Activated T-cell treated with anti-CD3 and anti-CD28 coated beads, Interleukin-2, amount 50 U/mL, for 1 hour (primary cell): ENCODE measurements around the gene CUX1.
"Not testable (repeated sequence)": the region's sequence is repeated elsewhere in the genome, so short reads cannot be mapped to it uniquely, and the experiment has no call there.

Source experiments
- DNase-seq: peaks from one replicate; pipeline ENCODE4 v3.0.0-alpha.2; 2020

Gene CUX1

DNA sequence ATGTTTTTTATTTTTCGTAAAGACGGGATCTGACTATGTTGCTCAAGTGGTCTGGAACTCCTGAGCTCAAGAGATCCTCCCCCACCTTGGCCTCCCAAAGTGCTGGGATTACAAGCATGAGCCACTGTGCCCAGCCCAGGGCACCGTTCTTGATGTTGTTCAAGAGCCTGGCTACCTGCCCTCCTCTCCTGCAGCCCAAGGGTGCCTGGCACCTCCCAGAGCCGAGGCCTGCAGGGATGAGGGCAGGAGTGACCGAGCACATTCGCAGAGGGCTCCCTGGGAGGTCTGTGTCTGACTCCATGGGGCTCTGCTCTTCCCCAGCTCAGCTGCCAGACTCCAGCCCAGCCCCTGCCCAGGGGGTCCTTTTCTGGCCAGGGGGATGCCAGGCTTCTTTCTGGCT, 484.6 kb downstream of the CUX1 start:
- DNase-seq, result no peak

GRCh38 chr7:102303669-102304422, 486.4 kb downstream of the CUX1 start:
- no peak for DNase-seq

DNA sequence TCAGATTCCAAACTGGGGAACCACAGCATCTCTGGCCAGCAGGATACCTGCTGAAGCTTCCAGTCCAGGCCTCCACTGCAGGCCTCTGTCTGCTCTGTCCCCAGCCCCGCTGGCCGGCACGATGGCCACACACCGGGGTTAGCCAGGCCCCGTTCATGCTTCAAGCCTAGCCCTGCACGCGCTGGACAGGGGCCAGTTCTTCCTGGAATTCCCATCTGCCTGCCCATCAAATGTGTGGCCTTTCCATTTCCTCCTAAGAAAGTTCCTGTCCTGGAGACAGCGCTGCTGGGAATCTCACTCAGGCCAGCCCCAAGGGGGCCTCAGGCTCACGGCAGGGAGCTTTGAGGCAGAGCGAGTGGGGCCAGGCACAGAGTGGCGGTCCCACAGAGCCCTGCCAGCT, 487.2 kb downstream of the CUX1 start:
- no peak for DNase-seq

DNA sequence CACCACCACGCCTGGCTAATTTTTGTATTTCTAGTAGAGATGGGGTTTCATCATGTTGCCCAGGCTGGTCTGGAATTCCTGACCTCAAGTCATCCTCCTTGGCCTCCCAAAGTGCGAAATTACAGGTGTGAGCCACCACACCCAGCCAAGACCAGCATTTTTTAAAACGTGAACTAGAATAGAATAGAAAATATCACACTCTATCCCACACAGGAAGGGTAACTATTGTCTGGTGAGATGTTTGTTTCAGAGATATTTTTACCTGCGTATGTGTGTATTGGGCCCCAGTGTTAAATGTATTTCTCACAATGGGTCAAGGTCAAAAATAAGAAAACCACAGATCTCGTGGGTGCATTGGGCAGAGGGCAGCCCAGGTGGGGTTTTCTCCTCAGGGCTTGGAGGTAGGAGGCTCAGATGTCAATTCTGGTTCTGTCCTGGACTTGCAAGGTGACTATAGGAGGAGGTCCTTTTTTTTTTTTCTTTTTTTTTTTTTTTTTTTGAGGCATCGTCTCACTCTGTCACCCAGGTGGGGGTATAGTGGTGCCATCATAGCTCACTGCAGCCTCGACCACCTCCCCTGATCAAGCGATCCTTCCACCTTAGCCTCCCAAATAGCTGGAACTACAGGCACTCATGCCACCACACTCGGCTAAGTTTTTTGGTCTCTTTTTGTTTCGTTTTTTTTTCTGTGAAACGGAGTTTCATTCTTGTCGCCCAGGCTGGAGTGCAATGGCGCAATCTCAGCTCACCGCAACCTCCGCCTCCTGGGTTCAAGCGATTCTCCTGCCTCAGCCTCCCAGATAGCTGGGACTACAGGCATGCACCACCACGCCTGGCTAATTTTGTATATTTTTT, 488.2 kb downstream of the CUX1 start:
- DNase-seq, result no peak

GRCh38 chr7:102306916-102307677, 489.7 kb downstream of the CUX1 start:
- DNase-seq, result no peak

- no peak for DNase-seq
Observed at GRCh38 chr7:102310414-102310815, 493.0 kb downstream of the CUX1 start.

DNA sequence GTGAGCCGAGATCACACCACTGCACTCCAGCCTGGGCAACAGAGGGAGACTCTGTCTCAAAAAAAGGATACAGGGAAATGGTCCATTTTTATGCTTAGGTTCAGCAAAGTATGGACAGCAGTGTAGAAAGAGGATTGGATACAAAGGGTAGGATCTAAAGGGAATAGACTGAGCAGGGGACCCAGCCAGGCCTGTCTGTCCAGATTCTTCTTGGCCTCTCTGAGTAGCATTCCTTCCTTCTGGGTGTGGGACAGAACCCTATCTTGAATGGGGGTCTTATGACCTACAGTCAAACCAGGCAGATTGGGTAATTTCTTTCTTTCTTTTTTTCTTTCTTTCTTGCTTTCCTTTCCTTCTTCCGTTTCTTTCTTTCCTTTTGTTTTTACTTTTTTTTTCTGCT, 494.9 kb downstream of the CUX1 start:
- DNase-seq, result no peak

DNA sequence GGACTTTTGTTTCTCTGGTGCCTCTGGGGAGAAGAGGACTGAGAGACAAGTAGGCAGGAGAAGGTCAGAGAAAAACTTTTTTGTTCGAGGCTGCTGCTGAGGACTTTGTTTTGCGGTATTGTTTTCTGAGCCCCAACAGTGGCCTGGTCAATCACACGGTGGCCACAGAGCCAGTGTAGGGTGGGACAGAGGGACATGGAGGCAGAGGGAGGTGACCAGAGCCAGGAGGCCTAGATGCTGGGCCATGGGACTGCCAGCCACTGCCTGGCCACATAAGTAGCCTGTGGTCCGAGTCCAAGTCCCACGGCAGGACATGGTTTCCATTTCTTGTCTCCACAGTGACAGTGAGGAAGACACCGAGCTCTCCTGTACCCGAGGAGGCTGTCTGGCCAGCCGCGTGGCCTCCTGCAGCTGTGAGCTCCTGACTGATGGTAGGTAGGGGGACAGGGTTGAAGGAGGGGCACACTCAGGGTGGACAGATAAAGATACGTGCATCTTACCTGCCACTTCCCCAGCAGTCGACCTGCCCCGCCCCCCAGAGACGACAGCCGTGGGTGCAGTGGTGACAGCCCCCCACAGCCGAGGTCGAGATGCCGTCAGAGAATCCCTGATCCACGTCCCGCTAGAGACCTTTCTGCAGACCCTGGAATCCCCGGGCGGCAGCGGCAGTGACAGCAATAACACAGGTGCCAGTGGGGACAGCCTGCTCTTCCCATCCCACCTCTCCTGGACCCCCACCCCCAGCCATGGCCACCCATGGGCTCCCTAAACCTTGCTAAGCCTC, 496.8 kb downstream of the CUX1 start:
- DNase-seq, result no peak

DNA sequence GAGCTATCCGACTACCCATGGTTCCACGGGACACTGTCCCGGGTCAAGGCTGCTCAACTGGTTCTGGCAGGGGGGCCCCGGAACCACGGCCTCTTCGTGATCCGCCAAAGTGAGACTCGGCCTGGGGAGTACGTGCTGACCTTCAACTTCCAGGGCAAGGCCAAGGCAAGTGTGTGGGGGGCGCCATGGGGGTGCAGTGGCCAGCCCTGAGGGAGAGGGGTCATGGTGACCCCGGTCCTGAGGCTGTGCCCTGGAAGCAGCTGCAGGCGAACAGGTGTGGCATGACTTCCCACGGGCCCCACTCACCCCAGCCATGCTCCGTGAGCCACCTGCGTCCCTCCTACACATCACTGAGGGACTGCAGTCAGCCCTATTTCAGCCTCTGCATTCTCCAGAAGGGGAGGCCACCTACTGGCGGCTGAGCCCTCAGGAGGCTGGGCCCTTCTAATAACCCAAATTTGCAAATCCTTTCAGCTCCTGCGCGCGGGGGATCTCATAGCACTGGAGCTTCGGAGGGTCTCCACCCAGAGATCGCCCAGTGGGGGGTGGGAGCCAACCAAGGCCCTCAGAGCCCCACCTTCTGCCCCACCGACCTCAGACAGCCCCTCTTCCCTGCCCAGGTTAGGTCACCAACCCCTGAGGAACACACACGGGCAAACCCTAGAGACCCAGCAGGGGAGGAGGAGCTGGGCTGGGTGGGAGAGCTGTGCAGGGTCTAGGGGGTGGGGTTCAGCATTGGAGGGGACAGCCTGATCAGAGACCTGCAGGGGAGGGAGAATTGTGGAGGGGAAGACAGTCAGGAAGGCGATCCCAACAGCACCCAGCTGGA, 500.0 kb downstream of the CUX1 start:
- no peak for DNase-seq

GRCh38 chr7:102318482-102318971, 501.1 kb downstream of the CUX1 start:
- DNase-seq, result no peak

DNA sequence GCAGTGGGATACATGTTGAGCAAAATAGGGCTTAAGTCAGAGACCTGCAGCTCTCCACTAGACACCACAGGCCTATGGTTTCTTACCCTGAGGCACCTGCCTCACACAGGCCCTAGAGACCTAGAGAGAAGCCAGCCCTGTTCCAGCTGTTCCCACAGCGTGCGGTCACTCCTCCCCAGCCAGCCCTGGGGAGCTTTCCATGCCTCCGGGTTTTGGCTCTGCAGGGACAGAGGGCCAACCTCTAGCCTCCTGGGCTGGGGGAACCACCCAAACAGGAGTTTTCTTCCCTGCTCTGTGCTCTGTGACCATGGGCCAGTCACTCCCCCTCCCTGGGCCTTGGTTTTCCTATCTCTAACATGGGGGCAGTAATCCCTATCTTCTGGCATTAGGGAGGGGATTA, 502.2 kb downstream of the CUX1 start:
- no peak for DNase-seq

GRCh38 chr7:102320181-102320580, 502.8 kb downstream of the CUX1 start:
- no peak for DNase-seq

DNA sequence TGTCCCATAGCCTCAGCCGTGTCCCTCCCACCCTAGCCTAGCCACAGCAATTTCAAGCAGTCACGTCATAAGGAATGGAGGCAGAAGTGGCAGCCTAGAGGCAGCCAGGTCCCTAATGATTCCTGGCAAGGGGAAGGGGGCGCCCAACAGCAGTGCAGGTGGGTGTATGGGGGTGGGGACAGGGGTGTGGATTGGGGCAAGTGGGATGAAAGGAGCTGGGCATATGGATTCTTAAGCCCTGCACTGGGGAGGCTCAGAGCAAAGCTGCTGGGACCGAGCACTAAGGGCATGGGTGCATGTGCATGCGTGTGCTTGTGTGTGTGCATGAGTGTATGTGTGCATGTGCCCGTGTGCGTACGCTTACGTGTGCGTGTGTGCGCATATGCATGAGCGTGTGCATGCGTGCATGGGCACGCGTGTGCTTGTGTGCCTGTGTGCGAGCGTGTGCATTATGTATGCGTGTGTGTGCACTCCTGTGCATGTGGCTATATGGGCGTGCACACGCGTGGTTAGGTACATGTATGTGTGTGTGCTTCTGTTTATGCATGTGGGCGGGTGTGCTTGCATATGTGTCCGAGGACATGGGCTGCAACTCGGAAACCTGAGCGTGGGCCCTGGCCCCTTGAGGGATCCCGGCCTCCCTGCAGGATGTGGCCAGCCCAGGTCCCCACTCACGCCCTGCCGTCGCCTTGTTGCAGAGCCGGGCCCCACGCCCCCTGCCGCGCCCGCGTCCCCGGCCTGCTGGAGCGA, 503.4 kb downstream of the CUX1 start:
- no peak for DNase-seq

DNA sequence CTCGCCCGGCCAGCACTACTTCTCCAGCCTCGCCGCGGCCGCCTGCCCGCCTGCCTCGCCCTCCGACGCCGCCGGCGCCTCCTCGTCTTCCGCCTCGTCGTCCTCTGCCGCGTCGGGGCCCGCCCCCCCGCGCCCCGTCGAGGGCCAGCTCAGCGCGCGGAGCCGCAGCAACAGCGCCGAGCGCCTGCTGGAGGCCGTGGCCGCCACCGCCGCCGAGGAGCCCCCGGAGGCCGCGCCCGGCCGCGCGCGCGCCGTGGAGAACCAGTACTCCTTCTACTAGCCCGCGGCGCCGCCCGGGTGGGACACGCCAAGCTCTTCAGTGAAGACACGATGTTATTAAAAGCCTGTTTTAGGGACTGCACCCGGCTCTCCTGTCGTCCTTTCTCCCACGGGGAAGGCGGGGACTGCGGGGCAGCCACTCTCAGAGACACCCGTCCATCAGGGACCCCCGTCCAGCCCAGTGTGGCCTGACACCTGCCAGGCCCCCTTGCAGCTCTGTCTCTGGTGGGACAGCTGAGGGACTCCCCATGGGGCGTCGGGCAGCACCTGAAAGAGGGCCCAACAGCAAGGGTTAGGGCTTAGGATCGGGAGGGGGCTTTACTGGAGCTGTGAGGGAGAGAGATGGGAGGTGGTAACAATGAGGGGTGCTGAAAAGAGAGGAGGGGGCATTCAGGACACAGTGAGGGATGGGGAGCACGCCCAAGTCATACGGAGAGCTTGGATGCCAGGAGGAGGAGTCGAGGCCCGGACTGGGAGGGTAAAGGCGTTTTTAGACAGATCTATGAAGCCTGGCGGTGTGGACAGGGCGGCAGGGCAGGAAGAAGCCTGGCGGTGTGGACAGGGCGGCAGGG, 504.1 kb downstream of the CUX1 start:
- no peak for DNase-seq

DNA sequence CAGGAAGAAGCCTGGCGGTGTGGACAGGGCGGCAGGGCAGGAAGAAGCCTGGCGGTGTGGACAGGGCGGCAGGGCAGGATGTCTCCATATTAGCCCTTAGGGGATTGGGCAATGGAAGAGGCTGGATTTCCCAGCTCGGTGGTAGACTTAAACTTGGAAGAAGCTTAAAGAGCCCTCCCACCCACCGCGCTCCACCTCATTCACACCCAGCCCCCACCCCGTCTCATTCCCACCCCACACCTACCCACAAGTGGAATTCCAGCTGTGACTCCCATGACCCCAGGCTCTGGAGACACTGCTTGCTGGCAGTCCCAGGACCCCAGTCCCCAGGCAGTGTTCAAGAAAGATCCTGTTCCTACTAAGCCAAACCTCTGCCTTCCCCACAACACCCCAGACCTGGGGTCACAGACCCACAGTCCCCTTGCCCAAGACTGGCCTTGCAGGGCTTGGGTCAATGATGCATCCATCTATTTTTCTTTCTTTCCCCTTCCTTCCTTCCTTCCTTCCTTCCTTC, 504.8 kb downstream of the CUX1 start:
- no peak for DNase-seq

DNA sequence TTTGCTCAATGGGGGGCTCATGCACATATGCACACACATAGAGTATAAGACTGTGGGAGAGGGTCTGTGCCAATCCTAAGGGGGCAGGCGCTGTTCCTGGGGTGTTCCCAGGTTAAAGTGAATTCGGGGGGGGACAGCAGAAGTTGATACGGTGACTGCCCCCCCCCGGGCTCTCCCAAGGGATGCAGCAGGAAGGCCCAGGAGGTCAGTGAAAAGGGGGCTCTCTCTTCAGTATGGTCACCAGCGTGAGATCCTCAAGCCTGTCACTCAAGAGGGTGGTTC, 506.4 kb downstream of the CUX1 start:
- DNase-seq, result no peak

- not testable (repeated sequence) for DNase-seq
Observed at GRCh38 chr7:102325106-102325505, 507.7 kb downstream of the CUX1 start.

DNA sequence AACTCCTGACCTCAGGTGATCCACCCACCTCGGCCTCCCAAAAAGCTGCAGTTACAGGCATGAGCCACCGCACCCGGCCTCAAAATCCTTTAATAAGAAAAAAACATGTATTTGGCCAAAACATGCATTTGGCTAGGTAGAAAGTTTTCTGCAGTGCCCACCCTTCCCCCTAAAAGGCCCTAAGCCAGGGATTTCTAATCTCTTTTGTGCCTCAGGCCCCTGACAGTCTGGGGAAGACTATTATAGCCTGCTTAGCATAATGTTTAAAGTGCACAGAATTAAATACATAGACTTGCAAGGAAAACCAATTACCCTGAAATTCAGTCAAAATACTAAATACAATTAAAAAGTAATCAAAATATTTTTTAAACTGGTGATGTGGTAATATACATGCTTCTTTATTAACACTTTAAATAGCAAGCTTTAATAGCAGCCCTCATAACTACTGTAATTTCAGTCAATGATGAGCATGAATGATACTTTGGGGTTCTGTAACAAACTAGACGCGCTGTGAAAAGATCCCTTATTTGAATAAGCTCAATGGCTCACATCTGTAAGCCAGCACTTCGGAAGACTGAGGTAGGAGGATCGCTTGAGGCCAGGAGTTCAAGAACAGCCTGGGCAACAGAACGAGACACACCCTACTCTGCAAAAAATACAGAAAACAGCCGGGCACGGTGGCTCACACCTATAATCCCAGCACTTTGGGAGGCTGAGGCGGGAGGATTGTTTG, 508.9 kb downstream of the CUX1 start:
- no peak for DNase-seq

DNA sequence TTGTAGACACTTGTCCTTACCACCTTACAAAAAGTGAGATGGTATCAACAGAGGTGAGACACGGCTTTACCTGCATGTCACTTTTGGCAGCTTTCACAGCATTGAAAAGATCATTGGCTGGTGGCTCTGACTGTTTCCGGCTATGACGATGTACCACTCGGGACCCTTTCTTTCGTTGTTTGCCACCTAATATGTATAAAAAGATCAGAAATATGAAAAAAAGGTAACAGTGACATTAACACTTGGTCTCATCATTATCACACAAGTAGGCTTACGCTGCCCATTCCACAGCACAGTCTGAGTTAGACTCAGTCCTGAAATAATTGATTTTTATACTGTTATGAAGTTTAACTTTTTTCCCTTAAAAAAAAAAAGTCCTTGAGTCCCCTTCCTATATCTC, 509.8 kb downstream of the CUX1 start:
- DNase-seq, result not testable (repeated sequence)
